HEK293 (cell line): ENCODE measurements around the gene TMEM145.

Experiments used
- CTCF ChIA-PET: fragments of 350-600 bp; formaldehyde crosslinking; extraction: SDS; loops from one replicate; lab custom pipeline; 2021; ENCODE audit warnings: antibody characterized with exemption; lab: Yijun Ruan, JAX
- POLR2A ChIA-PET: fragments of 300-600 bp; formaldehyde crosslinking; extraction: SDS; loops from one replicate; lab custom pipeline; 2020; ENCODE audit warnings: antibody characterized with exemption, inconsistent platforms; lab: Yijun Ruan, JAX
- H3K27ac ChIP-seq: fragments of 200-500 bp; sonication (Bioruptor generic); 2 replicates; pipeline ENCODE4 v1.5.1; 2014; ENCODE audit warnings: low read depth, low read length, control low read depth, inconsistent platforms; ENCODE audit errors: extremely low read depth
- H3K36me3 ChIP-seq, 2 experiments: fragments of 200-500 bp in 1 of 2; sonication (Bioruptor generic) in 1 of 2; 1 replicate in 1 of 2; 2 replicates in 1 of 2; pipeline ENCODE4 v1.5.1; 2014 to 2017; ENCODE audit warnings: inconsistent platforms in 2 of 2, low read length in 2 of 2; ENCODE audit not compliant: control insufficient read depth in 2 of 2, insufficient read depth in 1 of 2
- H3K4me1 ChIP-seq: fragments of 200-500 bp; sonication (Bioruptor generic); 2 replicates; pipeline ENCODE4 v1.5.1; 2014; ENCODE audit warnings: mild to moderate bottlenecking, low read length, inconsistent platforms; ENCODE audit not compliant: control insufficient read depth, insufficient read depth
- H3K4me3 ChIP-seq: 2 replicates; pipeline ENCODE4 v1.5.1; 2011; ENCODE audit warnings: low read depth, mild to moderate bottlenecking, control low read depth, low read length, moderate library complexity
- H3K9me3 ChIP-seq: fragments of 200-500 bp; sonication (Bioruptor generic); 2 replicates; pipeline ENCODE4 v1.5.1; 2014; ENCODE audit warnings: low read depth, low read length, inconsistent platforms; ENCODE audit not compliant: control insufficient read depth, insufficient read depth
- BCL11B ChIP-seq: fragments of 450-650 bp; formaldehyde crosslinking; IDR thresholded peaks from 2 replicates; pipeline ENCODE4 v1.5.1; 2016; ENCODE audit warnings: low read depth, missing biosample characterization, missing genetic modification characterization
- CTCF ChIP-seq: fragments of 450-650 bp; formaldehyde crosslinking; IDR thresholded peaks from 2 replicates; pipeline ENCODE4 v1.5.1; 2016; ENCODE audit warnings: missing biosample characterization, missing genetic modification characterization
- GLIS2 ChIP-seq: fragments of 450-650 bp; formaldehyde crosslinking; IDR thresholded peaks from 2 replicates; pipeline ENCODE4 v1.5.1; 2016; ENCODE audit warnings: missing biosample characterization, missing genetic modification characterization
- KLF17 ChIP-seq: fragments of 450-650 bp; formaldehyde crosslinking; IDR thresholded peaks from 2 replicates; pipeline ENCODE4 v1.5.1; 2016; ENCODE audit warnings: missing biosample characterization, missing genetic modification characterization
- PATZ1 ChIP-seq: fragments of 450-650 bp; formaldehyde crosslinking; IDR thresholded peaks from 2 replicates; pipeline ENCODE4 v1.5.1; 2016; ENCODE audit warnings: missing biosample characterization, missing genetic modification characterization
- PRDM10 ChIP-seq: fragments of 450-650 bp; formaldehyde crosslinking; IDR thresholded peaks from 2 replicates; pipeline ENCODE4 v1.5.1; 2016; ENCODE audit warnings: missing biosample characterization, missing genetic modification characterization
- SALL2 ChIP-seq: fragments of 450-650 bp; formaldehyde crosslinking; IDR thresholded peaks from 2 replicates; pipeline ENCODE4 v1.5.0; 2017; ENCODE audit warnings: missing biosample characterization, mild to moderate bottlenecking, missing genetic modification characterization, borderline replicate concordance
- SP3 ChIP-seq: fragments of 450-650 bp; formaldehyde crosslinking; IDR thresholded peaks from 2 replicates; pipeline ENCODE4 v1.5.1; 2016; ENCODE audit warnings: missing biosample characterization, missing genetic modification characterization
- ZBTB10 ChIP-seq: fragments of 450-650 bp; formaldehyde crosslinking; IDR thresholded peaks from 2 replicates; pipeline ENCODE4 v1.5.1; 2016; ENCODE audit warnings: missing biosample characterization, missing genetic modification characterization
- ZBTB26 ChIP-seq: fragments of 450-650 bp; formaldehyde crosslinking; optimal IDR thresholded peaks from 2 replicates; pipeline ENCODE3; 2016; ENCODE audit warnings: missing biosample characterization, mild to moderate bottlenecking, missing genetic modification characterization
- ZIC2 ChIP-seq: fragments of 450-650 bp; formaldehyde crosslinking; IDR thresholded peaks from 2 replicates; pipeline ENCODE4 v1.5.1; 2016; ENCODE audit warnings: missing biosample characterization, missing genetic modification characterization
- ZNF10 ChIP-seq: fragments of 450-650 bp; formaldehyde crosslinking; IDR thresholded peaks from 2 replicates; pipeline ENCODE4 v1.5.1; 2017; ENCODE audit warnings: missing biosample characterization, missing genetic modification characterization
- ZNF266 ChIP-seq: fragments of 450-650 bp; formaldehyde crosslinking; IDR thresholded peaks from 2 replicates; pipeline ENCODE4 v1.5.1; 2016; ENCODE audit warnings: missing biosample characterization, missing genetic modification characterization, low read depth
- ZNF398 ChIP-seq: fragments of 450-650 bp; formaldehyde crosslinking; IDR thresholded peaks from 2 replicates; pipeline ENCODE4 v1.5.1; 2017; ENCODE audit warnings: missing biosample characterization, missing genetic modification characterization
- ZNF658 ChIP-seq: fragments of 450-650 bp; formaldehyde crosslinking; IDR thresholded peaks from 2 replicates; pipeline ENCODE4; 2016; ENCODE audit warnings: missing biosample characterization, missing genetic modification characterization
- ZNF677 ChIP-seq: fragments of 450-650 bp; IDR thresholded peaks from 2 replicates; pipeline ENCODE4 v1.5.0; 2018; ENCODE audit warnings: missing biosample characterization, mild to moderate bottlenecking, missing genetic modification characterization, moderate library complexity
- ZNF76 ChIP-seq: fragments of 450-650 bp; formaldehyde crosslinking; IDR thresholded peaks from 2 replicates; pipeline ENCODE4; 2016; ENCODE audit warnings: low read depth, missing biosample characterization, missing genetic modification characterization, borderline replicate concordance
- ZNF777 ChIP-seq: fragments of 450-650 bp; formaldehyde crosslinking; IDR thresholded peaks from 2 replicates; pipeline ENCODE4 v1.5.1; 2017; ENCODE audit warnings: missing biosample characterization, missing genetic modification characterization, borderline replicate concordance
- ZNF785 ChIP-seq: fragments of 450-650 bp; formaldehyde crosslinking; IDR thresholded peaks from 2 replicates; pipeline ENCODE4 v1.5.1; 2016; ENCODE audit warnings: missing biosample characterization, missing genetic modification characterization
- ZNF791 ChIP-seq: fragments of 450-650 bp; formaldehyde crosslinking; IDR thresholded peaks from 2 replicates; pipeline ENCODE4 v1.5.1; 2016; ENCODE audit warnings: missing biosample characterization, missing genetic modification characterization
- ZXDB ChIP-seq: fragments of 450-650 bp; formaldehyde crosslinking; IDR thresholded peaks from 2 replicates; pipeline ENCODE4 v1.5.1; 2016; ENCODE audit warnings: missing biosample characterization, missing genetic modification characterization

Gene TMEM145

GRCh38 chr19:42313096-42313839 is at the start of gene TMEM145:
TMEM145 (plus strand) TSS chr19:42313309; CDS start chr19:42313377, 68 bp downstream.
- peak within 1 kb of the TSS; percentile 47 for H3K4me3 ChIP-seq
- no peaks in the 10 kb centered on the region; the same call in 1 of the 2 replicates for H3K4me1 ChIP-seq
- POLR2A ChIA-PET = interaction anchor here (0.6 to 1.1 kb wide), 3 partner anchors 11 to 34 kb away, joined by 3 read pairs; partner anchors contain the start of genes PAFAH1B3 and PRR19
- no peak within 1 kb of the TSS for H3K27ac ChIP-seq
- no peaks in the 10 kb centered on the region for H3K9me3 ChIP-seq
- CTCF ChIA-PET = interaction anchor here (0.6 to 0.7 kb wide), 2 partner anchors 30 to 67 kb away, joined by 3 read pairs; no protein-coding TSS in a partner anchor
- H3K36me3 ChIP-seq = no peaks in the 10 kb centered on the region
- peak; percentile 44; the same call in 1 of the 2 replicates for TF ChIP-seq ZNF785 (tag by site-specific recombination)
- peak; percentile 75 for TF ChIP-seq ZIC2 (tag by site-specific recombination)
- TF ChIP-seq KLF17 (tag by site-specific recombination) = peak; percentile 43
- peak; percentile 56 for TF ChIP-seq PRDM10 (tag by site-specific recombination)
- TF ChIP-seq PATZ1 = peak; percentile 94
- TF ChIP-seq BCL11B (tag by site-specific recombination) = peak; percentile 74; the same call in 1 of the 2 replicates
- TF ChIP-seq GLIS2 = peak; percentile 96
- TF ChIP-seq ZNF10 (tag by site-specific recombination) = peak; percentile 54; the same call in 1 of the 2 replicates
- peak; percentile 42; the same call in 1 of the 2 replicates for TF ChIP-seq ZNF777 (tag by site-specific recombination)
- peak; percentile 89 for TF ChIP-seq CTCF (tag by site-specific recombination)
- TF ChIP-seq ZBTB10 (tag by site-specific recombination) = peak; percentile 79
- no peak for TF ChIP-seq ZNF658 (tag by site-specific recombination)
- 0 out of 2 replicates have a peak, but pooled peaks have one; percentile 20 for TF ChIP-seq ZNF76 (tag by site-specific recombination)
- TF ChIP-seq ZNF266 = no peak
- peak; percentile 65; the same call in 1 of the 2 replicates for TF ChIP-seq ZNF398
- TF ChIP-seq ZNF791 (tag by site-specific recombination) = no peak
- TF ChIP-seq ZBTB26 (tag by site-specific recombination) = peak; percentile 75
- TF ChIP-seq ZNF677 = 0 out of 2 replicates have a peak, but pooled peaks have one; percentile 12
- TF ChIP-seq SP3 (tag by site-specific recombination) = 0 out of 2 replicates have a peak, but pooled peaks have one; percentile 5
- no peak for TF ChIP-seq SALL2 (tag by site-specific recombination)
- peak; percentile 85 for TF ChIP-seq ZXDB (tag by site-specific recombination)
